Breast epithelium (tissue), 4 donors: Measurements from ENCODE around the gene PIAS1. TPM values are rescaled to one million over a fixed set of nuclear protein-coding genes. Genes with fewer than 3 reads are reported as not detected.
"Not testable (repeated sequence)": the region's sequence is repeated elsewhere in the genome, so short reads cannot be mapped to it uniquely, and the experiment has no call there.

Experiments
- DNase-seq, 2 donors: peaks; one replicate each; pipeline ENCODE4 v3.0.0-alpha.2; 2019; ENCODE audit warnings: low spot score in 2 of 2
- H3K27ac ChIP-seq, 2 donors: fragments of 200-600 bp; sonication (generic) in 1 of 2; one replicate each; pipeline ENCODE4 v1.5.1; 2016 to 2019; ENCODE audit warnings: mild to moderate bottlenecking in 1 of 2
- H3K27me3 ChIP-seq, 2 donors: fragments of 200-600 bp; sonication (generic) in 1 of 2; one replicate each; pipeline versions ENCODE4 v1.5.1 to v1.6.0; 2017 to 2019; ENCODE audit warnings: control low read depth in 1 of 2, mild to moderate bottlenecking in 1 of 2
- H3K36me3 ChIP-seq: fragments of 200-600 bp; one replicate; pipeline ENCODE4 v1.5.1; 2019
- H3K4me1 ChIP-seq, 2 donors: fragments of 200-600 bp; sonication (generic); one replicate each; pipeline ENCODE4 v1.5.1; 2016 to 2019; ENCODE audit warnings: control low read depth in 1 of 2
- H3K4me3 ChIP-seq, 3 donors: fragments of 200-600 bp; sonication (generic); 1 replicate in 2 of 3; 2 replicates in 1 of 3; pipeline ENCODE4 v1.5.1; 2016 to 2019; ENCODE audit warnings: mild to moderate bottlenecking in 3 of 3, moderate library complexity in 2 of 3
- H3K9me3 ChIP-seq, 2 donors: fragments of 200-600 bp; sonication (generic) in 1 of 2; one replicate each; pipeline ENCODE4 v1.5.1; 2016 to 2019; ENCODE audit warnings: control low read depth in 1 of 2
- POLR2A ChIP-seq: fragments of 450-650 bp; IDR thresholded peaks from one replicate; pipeline ENCODE4 v1.6.1; 2016; ENCODE audit warnings: antibody characterized with exemption, mild to moderate bottlenecking, moderate library complexity
- POLR2AphosphoS5 ChIP-seq, 3 donors: sonication (generic); formaldehyde crosslinking; IDR thresholded peaks; one replicate each; pipeline ENCODE4 v1.6.1; 2017; ENCODE audit warnings: antibody characterized with exemption in 3 of 3
- intact Hi-C: fragments of 100-400 bp; cut with DNase I; formaldehyde crosslinking; loops from one replicate; pipeline ENCODE4 v1.15.1; 2023; ENCODE audit warnings: low total_unique reads
- total RNA-seq, 3 donors: library from RNA; depleted of rRNA; stranded (reverse); fragments of >200 nt; gene quantifications; one replicate each; pipeline ENCODE4 v1.1.0, GENCODE V29; 2016
- TF ChIP-seq, protein P1 (sequence below), 3 donors: fragments of 450-650 bp; IDR thresholded peaks; one replicate each; pipeline ENCODE4 v1.5.1; 2016 to 2017; ENCODE audit warnings: antibody characterized with exemption in 3 of 3, mild to moderate bottlenecking in 3 of 3, moderate library complexity in 3 of 3

PIAS1 gene
- total RNA-seq, 3 donors from 2014 or later, result 43.9 to 77.4 (median 57.1) TPM

DNA sequence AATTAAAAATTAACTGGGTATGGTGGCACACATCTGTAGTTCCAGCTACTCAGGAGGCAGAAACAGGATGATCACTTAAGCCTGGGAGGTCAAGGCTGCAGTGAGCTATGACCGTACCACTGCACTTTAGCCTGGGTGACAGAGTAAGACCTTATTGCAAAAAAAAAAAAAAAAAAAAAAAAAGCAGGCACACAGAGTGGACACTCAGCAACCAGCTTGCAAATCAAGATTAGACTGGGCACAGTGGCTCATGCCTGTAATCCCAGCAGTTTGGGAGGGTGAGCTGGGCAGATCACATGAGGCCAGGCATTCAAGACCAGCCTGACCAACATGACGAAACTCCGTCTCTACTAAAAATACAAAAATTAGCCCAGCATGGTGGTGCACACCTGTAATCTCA is 170.0 kb downstream of the PIAS1 start:
- Histone ChIP-seq H3K4me1 (peaks cover 5 to 9% of the 10 kb centered on the region in 2 donors), H3K4me3 (no peak overlapping the region), H3K36me3 (no peaks in the 10 kb centered on the region), H3K27ac (no peak overlapping the region), H3K27me3 (no peaks in the 10 kb centered on the region), H3K9me3 (no peaks in the 10 kb centered on the region)
- intact Hi-C loops, result no loop called here
- peak in 1 of 2 donors; percentile 1 for DNase-seq
- TF ChIP-seq POLR2A (no peak), POLR2AphosphoS5 (IDR thresholded peaks at IDR 0.05) (no peak)
- TF ChIP-seq, protein P1, sequence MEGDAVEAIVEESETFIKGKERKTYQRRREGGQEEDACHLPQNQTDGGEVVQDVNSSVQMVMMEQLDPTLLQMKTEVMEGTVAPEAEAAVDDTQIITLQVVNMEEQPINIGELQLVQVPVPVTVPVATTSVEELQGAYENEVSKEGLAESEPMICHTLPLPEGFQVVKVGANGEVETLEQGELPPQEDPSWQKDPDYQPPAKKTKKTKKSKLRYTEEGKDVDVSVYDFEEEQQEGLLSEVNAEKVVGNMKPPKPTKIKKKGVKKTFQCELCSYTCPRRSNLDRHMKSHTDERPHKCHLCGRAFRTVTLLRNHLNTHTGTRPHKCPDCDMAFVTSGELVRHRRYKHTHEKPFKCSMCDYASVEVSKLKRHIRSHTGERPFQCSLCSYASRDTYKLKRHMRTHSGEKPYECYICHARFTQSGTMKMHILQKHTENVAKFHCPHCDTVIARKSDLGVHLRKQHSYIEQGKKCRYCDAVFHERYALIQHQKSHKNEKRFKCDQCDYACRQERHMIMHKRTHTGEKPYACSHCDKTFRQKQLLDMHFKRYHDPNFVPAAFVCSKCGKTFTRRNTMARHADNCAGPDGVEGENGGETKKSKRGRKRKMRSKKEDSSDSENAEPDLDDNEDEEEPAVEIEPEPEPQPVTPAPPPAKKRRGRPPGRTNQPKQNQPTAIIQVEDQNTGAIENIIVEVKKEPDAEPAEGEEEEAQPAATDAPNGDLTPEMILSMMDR (IDR thresholded peaks at IDR 0.05), result no peak

DNA sequence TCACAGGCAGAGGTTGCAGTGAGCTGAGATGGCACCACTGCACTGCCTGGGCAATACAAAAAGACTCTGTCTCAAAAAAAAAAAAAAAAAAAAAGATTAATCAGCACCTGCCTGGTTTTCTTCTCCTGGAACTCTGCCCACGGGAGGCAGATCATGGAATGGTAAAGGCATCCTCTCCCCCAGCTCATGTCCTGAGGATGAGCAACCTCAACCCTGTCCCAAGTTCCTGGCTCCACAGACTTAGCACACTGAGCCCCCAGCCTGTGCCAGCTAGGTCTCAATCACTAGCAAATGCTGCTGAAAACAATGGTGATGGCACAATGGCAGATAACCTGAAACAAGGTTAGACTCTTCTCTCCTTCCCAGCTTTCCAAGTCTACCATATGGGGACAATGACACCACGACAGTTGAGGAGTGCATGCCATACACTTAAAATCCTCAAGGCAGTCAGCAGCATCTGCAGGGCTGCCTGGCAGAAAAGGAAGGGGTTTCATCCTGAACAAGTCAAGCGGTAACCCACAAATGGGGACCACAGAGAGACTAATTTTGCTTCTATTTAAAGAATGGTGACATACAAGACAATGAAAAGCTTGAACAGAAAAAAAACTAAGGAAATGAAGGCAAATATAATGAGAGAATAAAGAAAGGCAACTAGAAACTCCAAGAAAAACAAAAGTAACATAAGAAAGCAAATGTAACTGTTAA is 170.6 kb downstream of the PIAS1 start:
- no peak for DNase-seq
- Histone ChIP-seq H3K36me3 (no peaks in the 10 kb centered on the region), H3K27ac (no peak overlapping the region), H3K4me1 (peaks cover 5 to 9% of the 10 kb centered on the region in 2 donors), H3K9me3 (no peaks in the 10 kb centered on the region), H3K4me3 (no peak overlapping the region), H3K27me3 (no peaks in the 10 kb centered on the region)
- TF ChIP-seq, protein P1 (IDR thresholded peaks at IDR 0.05), result no peak
- TF ChIP-seq POLR2A, result no peak
- TF ChIP-seq POLR2AphosphoS5 (IDR thresholded peaks at IDR 0.05), result no peak
- intact Hi-C loops, result no loop called here

DNA sequence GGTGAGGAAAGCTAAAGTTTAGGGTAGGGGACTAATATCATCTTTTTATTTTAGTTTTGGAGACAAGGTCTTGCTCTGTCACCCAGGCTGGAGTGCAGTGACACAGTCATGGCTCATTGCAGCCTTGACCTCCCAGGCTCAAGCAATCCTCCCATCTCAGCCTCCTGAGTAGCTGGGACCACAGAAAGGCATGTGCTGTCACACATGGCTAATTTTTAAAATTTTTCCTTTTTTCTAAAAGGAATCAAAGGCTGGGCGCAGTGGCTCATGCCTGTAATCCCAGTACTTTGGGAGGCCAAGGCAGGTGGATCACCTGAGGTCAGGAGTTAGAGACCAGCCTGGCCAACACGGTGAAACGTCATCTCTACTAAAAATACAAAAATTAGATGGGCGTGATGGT is 171.3 kb downstream of the PIAS1 start:
- H3K36me3 ChIP-seq, H3K9me3 ChIP-seq, H3K27me3 ChIP-seq, H3K4me3 ChIP-seq, H3K4me1 ChIP-seq, H3K27ac ChIP-seq, DNase-seq, intact Hi-C loops: not testable (repeated sequence)

DNA sequence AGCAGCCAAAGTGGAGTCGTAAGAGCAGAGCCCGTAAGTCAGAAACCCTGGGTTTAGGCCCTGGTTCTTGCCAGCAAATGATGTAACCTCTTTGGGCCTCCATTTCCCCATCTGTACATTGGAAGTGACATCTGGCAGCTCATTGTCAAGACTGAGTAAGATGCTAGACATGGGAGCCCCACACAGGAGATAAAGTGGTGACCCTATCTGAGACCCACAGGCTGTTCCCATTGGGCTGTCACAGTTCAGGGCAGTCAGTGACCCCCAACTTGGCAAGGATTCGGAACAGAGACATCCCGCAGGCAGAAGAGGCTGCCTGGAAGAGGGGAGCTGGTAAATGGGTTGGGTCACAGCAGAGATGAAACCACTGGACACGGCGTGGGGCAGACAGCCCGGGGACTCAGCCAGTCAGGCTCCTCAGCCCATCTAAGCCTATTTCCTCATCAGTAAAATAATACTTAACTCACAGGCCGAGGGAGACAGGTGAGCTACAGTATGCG is 173.6 kb downstream of the PIAS1 start:
- no peaks in the 10 kb centered on the region for H3K27me3 ChIP-seq
- DNase-seq, result no peak
- H3K27ac ChIP-seq, result no peak overlapping the region
- peaks cover 5 to 9% of the 10 kb centered on the region in 2 donors for H3K4me1 ChIP-seq
- intact Hi-C loops, result no loop called here
- peak overlapping the region in 2 of 3 donors; percentile 71 to 89 for H3K4me3 ChIP-seq
- TF ChIP-seq, protein P1 (IDR thresholded peaks at IDR 0.05), result no peak
- no peak for TF ChIP-seq POLR2A
- TF ChIP-seq POLR2AphosphoS5 (IDR thresholded peaks at IDR 0.05), result no peak
- H3K9me3 ChIP-seq, result no peaks in the 10 kb centered on the region
- no peaks in the 10 kb centered on the region for H3K36me3 ChIP-seq

DNA sequence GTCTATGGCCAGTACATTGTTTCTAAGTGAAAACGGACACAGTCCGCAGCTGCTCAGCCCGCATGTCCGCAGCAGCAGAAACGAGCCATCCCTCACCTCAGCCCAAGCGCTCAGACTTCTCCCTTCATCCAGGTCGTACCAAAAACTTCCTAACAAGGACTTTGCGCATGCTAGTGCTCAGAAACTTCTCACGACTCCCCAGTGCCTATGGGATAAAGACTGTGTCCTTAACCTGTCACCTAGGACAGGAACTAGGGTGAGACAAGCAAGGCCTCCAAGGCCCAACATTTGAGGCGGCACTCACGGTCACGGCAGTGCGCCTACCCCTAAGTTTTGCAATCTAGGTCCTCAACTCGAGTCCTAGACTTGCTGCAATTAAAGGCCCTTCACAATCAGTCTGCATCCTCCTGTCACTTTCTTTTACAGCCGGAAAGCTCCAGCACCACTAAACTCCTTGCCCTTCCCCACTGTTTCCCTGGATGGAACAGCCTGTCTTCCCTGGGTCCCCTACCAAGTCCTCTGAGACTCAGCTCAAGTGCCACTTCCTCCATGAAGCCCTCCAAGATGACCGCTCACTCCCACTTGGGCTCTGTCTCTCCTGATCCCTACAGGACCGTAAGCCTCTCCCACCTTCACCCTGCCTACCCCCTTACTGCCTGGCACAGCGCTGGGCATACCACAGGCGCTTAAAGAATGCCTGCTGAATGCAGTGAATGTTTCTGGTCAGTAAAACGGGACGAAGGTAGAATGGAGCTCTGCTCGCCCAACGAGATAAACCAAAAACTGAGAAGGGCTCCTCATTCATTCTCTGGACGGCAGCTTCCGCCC is 174.2 kb downstream of the PIAS1 start:
- Histone ChIP-seq H3K36me3 (no peaks in the 10 kb centered on the region), H3K27ac (peak overlapping the region; percentile 78 to 88), H3K4me3 (peak overlapping the region; percentile 67 to 89 (median 71)), H3K4me1 (peaks cover 5 to 9% of the 10 kb centered on the region in 2 donors), H3K9me3 (no peaks in the 10 kb centered on the region), H3K27me3 (no peaks in the 10 kb centered on the region)
- intact Hi-C loops, result no loop called here
- no peak for DNase-seq
- TF ChIP-seq POLR2AphosphoS5 (IDR thresholded peaks at IDR 0.05), result no peak
- TF ChIP-seq POLR2A, result no peak
- TF ChIP-seq, protein P1 (IDR thresholded peaks at IDR 0.05), result no peak
